HTERT RPE-1 (cell line): Measurements from ENCODE around the gene CNN2.

Experiments used
- in situ Hi-C: fragments of 300-500 bp; cut with MboI; formaldehyde crosslinking; loops from 4 replicates; pipeline ENCODE4 v1.14.3; 2020; ENCODE audit warnings: low sequenced_read_pairs

The CNN2 gene

GRCh38 chr19:1064661-1065605, 38.5 kb downstream of the CNN2 start:
- in situ Hi-C loops: no loop called here

- in situ Hi-C loops: no loop called here
These were observed 39.2 kb downstream of the CNN2 start for GRCh38 chr19:1065606-1066109.

GRCh38 chr19:1066251-1066747, 39.9 kb downstream of the CNN2 start:
- in situ Hi-C loops: no loop called here

- in situ Hi-C loops: no loop called here
These were observed 40.4 kb downstream of the CNN2 start, which contains the start of gene ARHGAP45 for GRCh38 chr19:1066748-1067340. ARHGAP45 (plus strand) TSS chr19:1067167; CDS start chr19:1067406, 239 bp downstream.

GRCh38 chr19:1067341-1067957, 41.0 kb downstream of the CNN2 start:
- in situ Hi-C loops: no loop called here

- in situ Hi-C loops: no loop called here
These were observed 41.9 kb downstream of the CNN2 start for GRCh38 chr19:1068009-1069001.

- in situ Hi-C loops: no loop called here
These were observed 42.8 kb downstream of the CNN2 start for GRCh38 chr19:1069009-1069779.

GRCh38 chr19:1070576-1070930, 44.1 kb downstream of the CNN2 start:
- in situ Hi-C loops: no loop called here

- in situ Hi-C loops: no loop called here
These were observed 44.8 kb downstream of the CNN2 start for GRCh38 chr19:1070931-1071791.

- in situ Hi-C loops: no loop called here
These were observed 46.1 kb downstream of the CNN2 start for GRCh38 chr19:1072371-1073015.

- in situ Hi-C loops: no loop called here
These were observed 46.9 kb downstream of the CNN2 start for GRCh38 chr19:1073063-1073955.

- in situ Hi-C loops: no loop called here
These were observed 47.6 kb downstream of the CNN2 start for GRCh38 chr19:1073956-1074517.

- in situ Hi-C loops: no loop called here
These were observed 48.3 kb downstream of the CNN2 start for GRCh38 chr19:1074544-1075283.

- in situ Hi-C loops: no loop called here
These were observed 49.6 kb downstream of the CNN2 start for GRCh38 chr19:1076046-1076386.

- in situ Hi-C loops: no loop called here
These were observed 50.5 kb downstream of the CNN2 start for GRCh38 chr19:1076951-1077350.

- in situ Hi-C loops: no loop called here
These were observed 53.2 kb downstream of the CNN2 start for GRCh38 chr19:1079566-1080111.
